ENCODE measurements around the gene CYTH4.
A peak's percentile ranks its signal among the peaks of the same experiment; 100 is the strongest.

The CYTH4 gene

GRCh38 chr22:37289156-37289735 is 6.9 kb downstream of the CYTH4 start:
- no peak for FAIRE-seq

GRCh38 chr22:37290737-37291136 is 8.4 kb downstream of the CYTH4 start:
- DNase-seq (ENCODE audit: low spot score): no peak
- no peak for FAIRE-seq

More at GRCh38 chr22:37289156-37289735, 6.9 kb downstream of the CYTH4 start:
- no peak for DNase-seq (ENCODE audit: low spot score)

GRCh38 chr22:37291559-37292298 is 9.4 kb downstream of the CYTH4 start:
- FAIRE-seq: no peak

GRCh38 chr22:37292641-37293040 is 10.3 kb downstream of the CYTH4 start:
- DNase-seq (ENCODE audit: low spot score) (no peak), FAIRE-seq (no peak)

More at GRCh38 chr22:37291559-37292298, 9.4 kb downstream of the CYTH4 start:
- DNase-seq (ENCODE audit: low spot score): no peak

- DNase-seq (ENCODE audit: low spot score) (no peak), FAIRE-seq (no peak)
Observed at GRCh38 chr22:37293172-37293571, 10.9 kb downstream of the CYTH4 start.

- FAIRE-seq: no peak
Observed at GRCh38 chr22:37294747-37295146, 12.4 kb downstream of the CYTH4 start.

GRCh38 chr22:37295213-37295886 is 13.0 kb downstream of the CYTH4 start:
- DNase-seq (ENCODE audit: low spot score): no peak
- FAIRE-seq: no peak

More at GRCh38 chr22:37294747-37295146, 12.4 kb downstream of the CYTH4 start:
- no peak for DNase-seq (ENCODE audit: low spot score)

GRCh38 chr22:37295946-37296345 is 13.6 kb downstream of the CYTH4 start:
- FAIRE-seq (no peak), DNase-seq (ENCODE audit: low spot score) (no peak)

- no peak for FAIRE-seq
Observed at GRCh38 chr22:37298748-37299495, 16.6 kb downstream of the CYTH4 start.

GRCh38 chr22:37299969-37300509 is 17.7 kb downstream of the CYTH4 start:
- FAIRE-seq: no peak

More at GRCh38 chr22:37298748-37299495, 16.6 kb downstream of the CYTH4 start:
- no peak for DNase-seq (ENCODE audit: low spot score)

GRCh38 chr22:37300551-37301017 is 18.3 kb downstream of the CYTH4 start:
- DNase-seq (ENCODE audit: low spot score) (no peak), FAIRE-seq (no peak)

More at GRCh38 chr22:37299969-37300509, 17.7 kb downstream of the CYTH4 start:
- DNase-seq (ENCODE audit: low spot score): no peak

GRCh38 chr22:37301144-37301830 is 19.0 kb downstream of the CYTH4 start:
- DNase-seq (ENCODE audit: low spot score) (no peak), FAIRE-seq (no peak)

GRCh38 chr22:37302674-37303555 is 20.6 kb downstream of the CYTH4 start:
- FAIRE-seq (no peak), DNase-seq (ENCODE audit: low spot score) (no peak)

GRCh38 chr22:37303821-37304274 is 21.5 kb downstream of the CYTH4 start:
- peak; percentile 93 for DNase-seq (ENCODE audit: low spot score)
- peak; percentile 95 for FAIRE-seq

GRCh38 chr22:37304595-37305343 is 22.5 kb downstream of the CYTH4 start:
- DNase-seq (ENCODE audit: low spot score) (peak; percentile 51), FAIRE-seq (peak; percentile 44)

- FAIRE-seq: no peak
- DNase-seq (ENCODE audit: low spot score): no peak
Observed at GRCh38 chr22:37305887-37306286, 23.6 kb downstream of the CYTH4 start.

- FAIRE-seq (no peak), DNase-seq (ENCODE audit: low spot score) (no peak)
Observed at GRCh38 chr22:37306494-37306829, 24.2 kb downstream of the CYTH4 start.

- DNase-seq (ENCODE audit: low spot score) (no peak), FAIRE-seq (no peak)
Observed at GRCh38 chr22:37308385-37309200, 26.3 kb downstream of the CYTH4 start.
